H54 (cell line): ENCODE data around the gene DNAI2.
"Not testable (repeated sequence)": the region's sequence is repeated elsewhere in the genome, so short reads cannot be mapped to it uniquely, and the experiment has no call there.

Experiments used
- DNase-seq: peaks from one replicate; pipeline ENCODE4 v3.0.0; 2011; ENCODE audit warnings: low spot score, mixed read lengths; ENCODE audit not compliant: insufficient read length
- FAIRE-seq: peaks from 3 replicates; lab custom pipeline; 2011; peaks lifted over from hg19 to GRCh38; lab: Jason Lieb, UNC
- POLR2A ChIP-seq: IDR thresholded peaks from 2 replicates; pipeline ENCODE4 v1.6.1; 2011; ENCODE audit warnings: low read depth, mild to moderate bottlenecking, low read length

Gene DNAI2

GRCh38 chr17:74276541-74277009 lies 2.5 kb downstream of the DNAI2 start:
- DNase-seq, result no peak
- no peak for FAIRE-seq
- TF ChIP-seq POLR2A, result no peak

- TF ChIP-seq POLR2A, result no peak
- DNase-seq (no peak), FAIRE-seq (no peak)
Measured at GRCh38 chr17:74277935-74278334, 3.9 kb downstream of the DNAI2 start.

- not testable (repeated sequence) for DNase-seq, FAIRE-seq
Measured at GRCh38 chr17:74279617-74280016, 5.6 kb downstream of the DNAI2 start.

- FAIRE-seq (no peak), DNase-seq (no peak)
- TF ChIP-seq POLR2A, result no peak
Measured at GRCh38 chr17:74280093-74280513, 6.1 kb downstream of the DNAI2 start.

GRCh38 chr17:74281799-74282198 lies 7.8 kb downstream of the DNAI2 start:
- no peak for DNase-seq
- TF ChIP-seq POLR2A, result no peak
- no peak for FAIRE-seq

GRCh38 chr17:74282274-74282586 lies 8.2 kb downstream of the DNAI2 start:
- not testable (repeated sequence) for DNase-seq, FAIRE-seq

- no peak for DNase-seq
- TF ChIP-seq POLR2A, result no peak
- FAIRE-seq, result no peak
Measured at GRCh38 chr17:74282587-74283370, 8.7 kb downstream of the DNAI2 start.

- no peak for TF ChIP-seq POLR2A
- FAIRE-seq (no peak), DNase-seq (no peak)
Measured at GRCh38 chr17:74283371-74283673, 9.3 kb downstream of the DNAI2 start.

GRCh38 chr17:74287031-74287602 lies 13.1 kb downstream of the DNAI2 start:
- TF ChIP-seq POLR2A, result no peak
- no peak for FAIRE-seq
- DNase-seq, result no peak

GRCh38 chr17:74288785-74289184 lies 14.8 kb downstream of the DNAI2 start:
- no peak for FAIRE-seq
- TF ChIP-seq POLR2A, result no peak
- peak; percentile 57 for DNase-seq

- FAIRE-seq (no peak), DNase-seq (no peak)
- TF ChIP-seq POLR2A, result no peak
Measured at GRCh38 chr17:74289688-74290087, 15.7 kb downstream of the DNAI2 start.

- no peak for FAIRE-seq
- TF ChIP-seq POLR2A, result no peak
- no peak for DNase-seq
Measured at GRCh38 chr17:74290340-74290739, 16.3 kb downstream of the DNAI2 start.

GRCh38 chr17:74292495-74292894 lies 18.5 kb downstream of the DNAI2 start:
- DNase-seq (no peak), FAIRE-seq (no peak)
- no peak for TF ChIP-seq POLR2A

- no peak for FAIRE-seq
Measured at GRCh38 chr17:74295625-74296547, 21.9 kb downstream of the DNAI2 start.

More at GRCh38 chr17:74295625-74296547, 21.9 kb downstream of the DNAI2 start:
- no peak for TF ChIP-seq POLR2A
- DNase-seq, result no peak
